ENCODE measurements around the gene PRR18.

The PRR18 gene

GRCh38 chr6:166333172-166333995 is 25.2 kb upstream of the PRR18 start:
- no peak for DNase-seq

- DNase-seq, result no peak
Measured at GRCh38 chr6:166331503-166332415, 23.6 kb upstream of the PRR18 start.

- no peak for DNase-seq
Measured at GRCh38 chr6:166330612-166331011, 22.4 kb upstream of the PRR18 start.

- no peak for DNase-seq
Measured at GRCh38 chr6:166325383-166326042, 17.3 kb upstream of the PRR18 start.

GRCh38 chr6:166323395-166323794 is 15.2 kb upstream of the PRR18 start:
- no peak for DNase-seq

- no peak for DNase-seq
Measured at GRCh38 chr6:166318649-166319600, 10.7 kb upstream of the PRR18 start.

GRCh38 chr6:166318227-166318626 is 10.0 kb upstream of the PRR18 start:
- DNase-seq, result no peak

- DNase-seq, result no peak
Measured at GRCh38 chr6:166317261-166318212, 9.3 kb upstream of the PRR18 start.

- DNase-seq, result no peak
Measured at GRCh38 chr6:166315436-166315835, 7.2 kb upstream of the PRR18 start.

- DNase-seq, result no peak
Measured at GRCh38 chr6:166314454-166314853, 6.3 kb upstream of the PRR18 start.

GRCh38 chr6:166313255-166314070 is 5.3 kb upstream of the PRR18 start:
- DNase-seq, result no peak

GRCh38 chr6:166312832-166313231 is 4.6 kb upstream of the PRR18 start:
- no peak for DNase-seq

GRCh38 chr6:166310634-166311033 is 2.4 kb upstream of the PRR18 start:
- no peak for DNase-seq

GRCh38 chr6:166309977-166310376 is 1.8 kb upstream of the PRR18 start:
- DNase-seq, result no peak

GRCh38 chr6:166308769-166309589 is 787 bp upstream of the PRR18 start:
- no peak for DNase-seq

GRCh38 chr6:166307082-166308032 is 835 bp downstream of the PRR18 start:
- no peak for DNase-seq

- no peak for DNase-seq
Measured at GRCh38 chr6:166306378-166307081, 1.7 kb downstream of the PRR18 start.

Measured in GOT3 (cell line).